Measurements from ENCODE around the gene MAPK4. TPM values are rescaled to one million over a fixed set of nuclear protein-coding genes. Genes with fewer than 3 reads are reported as not detected.

MAPK4 gene
- total RNA-seq, 1 experiment from 2014 or later: not detected

DNA sequence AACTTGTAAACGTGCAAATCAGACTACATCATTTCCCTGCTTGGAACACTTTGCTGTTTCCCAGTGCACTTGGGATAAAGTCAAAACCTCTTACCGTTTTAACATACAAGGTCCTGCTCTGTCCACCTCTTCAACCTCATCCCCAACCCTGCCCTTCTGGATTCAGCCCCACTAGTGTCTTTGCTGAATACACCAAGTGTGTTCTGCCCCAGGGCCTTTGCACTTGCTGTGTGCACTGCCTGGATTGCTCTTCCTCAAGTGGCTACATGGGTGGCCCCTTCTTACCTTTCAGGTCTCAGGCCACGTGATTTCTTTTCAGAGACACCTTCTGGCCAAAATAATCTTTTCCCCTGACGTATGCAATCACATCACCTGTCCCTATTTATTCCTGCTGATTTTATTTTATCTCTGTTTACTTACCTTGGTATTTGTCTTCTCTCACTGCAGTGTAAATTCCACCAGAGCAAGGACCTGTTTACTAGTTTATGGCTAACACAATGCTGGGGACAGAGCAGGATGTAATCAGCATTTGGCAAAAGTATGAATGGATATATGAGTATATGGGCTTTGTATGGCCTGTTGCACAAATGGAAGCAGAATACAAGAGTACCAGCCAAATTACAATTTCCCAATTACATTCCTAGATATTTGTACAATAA is 63.9 kb downstream of the MAPK4 start:
- DNase-seq (ENCODE audit: low read depth): no peak

- DNase-seq (ENCODE audit: low read depth): no peak
These were observed 65.1 kb downstream of the MAPK4 start for GRCh38 chr18:50624981-50625380.

GRCh38 chr18:50626317-50626716 is 66.4 kb downstream of the MAPK4 start:
- no peak for DNase-seq (ENCODE audit: low read depth)

GRCh38 chr18:50627594-50628532 is 68.0 kb downstream of the MAPK4 start:
- no peak for DNase-seq (ENCODE audit: low read depth)

- no peak for DNase-seq (ENCODE audit: low read depth)
These were observed 68.6 kb downstream of the MAPK4 start for GRCh38 chr18:50628533-50628905.

- DNase-seq (ENCODE audit: low read depth): no peak
These were observed 69.3 kb downstream of the MAPK4 start for GRCh38 chr18:50629148-50629631.

- DNase-seq (ENCODE audit: low read depth): no peak
These were observed 71.0 kb downstream of the MAPK4 start for GRCh38 chr18:50630895-50631294.

DNA sequence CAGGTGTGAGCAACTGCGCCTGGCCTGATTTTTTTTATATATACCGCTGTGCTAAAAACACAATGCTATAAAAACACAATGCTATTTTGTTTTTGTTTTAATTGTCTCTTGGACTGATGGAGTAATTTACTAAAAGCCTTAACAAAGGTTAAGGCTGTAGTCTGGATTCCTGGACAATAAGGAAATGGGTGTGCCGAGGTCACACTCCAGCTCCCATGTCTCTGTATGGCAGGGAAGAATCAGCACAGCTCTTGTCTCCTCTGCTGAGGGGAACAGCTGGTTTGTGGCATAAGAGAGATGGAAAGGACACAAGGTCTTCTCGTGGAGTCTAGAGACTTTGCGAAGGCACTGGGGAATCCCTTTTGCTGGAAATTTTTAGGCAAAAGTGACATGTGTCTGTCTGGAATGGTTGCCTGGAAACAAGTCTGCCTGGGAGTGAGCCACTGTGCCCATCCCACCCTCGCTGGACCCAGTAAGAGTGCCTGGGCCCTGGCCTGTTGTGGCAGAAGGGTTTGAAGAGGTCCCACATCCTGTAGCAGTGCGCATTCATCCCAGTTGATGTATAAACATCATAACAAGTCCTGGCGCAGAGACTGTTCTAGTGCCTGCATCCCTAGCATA is 73.1 kb downstream of the MAPK4 start:
- DNase-seq (ENCODE audit: low read depth): no peak

DNA sequence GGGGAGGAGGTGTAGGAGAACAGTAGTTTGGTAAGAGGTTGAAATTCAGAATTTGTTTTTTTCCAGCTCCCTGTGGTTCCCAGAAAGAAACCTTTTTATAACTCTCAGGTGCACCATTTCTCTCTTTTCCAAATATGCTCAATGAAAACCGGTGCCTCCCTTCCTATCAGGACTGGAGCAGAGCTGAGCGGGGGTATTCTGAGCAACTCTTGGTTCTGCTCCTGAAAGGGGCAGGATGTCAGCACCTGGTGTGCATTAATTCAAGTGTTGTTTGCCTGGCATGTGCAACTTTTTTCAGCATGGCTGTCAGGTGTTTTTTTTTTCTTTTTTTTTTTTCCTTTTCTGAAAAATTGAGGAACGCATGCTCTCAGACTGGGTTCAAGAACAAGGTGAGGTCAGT is 74.1 kb downstream of the MAPK4 start:
- DNase-seq (ENCODE audit: low read depth): no peak

GRCh38 chr18:50636366-50637057 is 76.6 kb downstream of the MAPK4 start:
- DNase-seq (ENCODE audit: low read depth): no peak

GRCh38 chr18:50638016-50638883 is 78.4 kb downstream of the MAPK4 start:
- DNase-seq (ENCODE audit: low read depth): no peak

GRCh38 chr18:50638884-50639420 is 79.1 kb downstream of the MAPK4 start:
- DNase-seq (ENCODE audit: low read depth): no peak

GRCh38 chr18:50639711-50640110 is 79.8 kb downstream of the MAPK4 start:
- DNase-seq (ENCODE audit: low read depth): no peak

GRCh38 chr18:50642439-50642838 is 82.6 kb downstream of the MAPK4 start:
- DNase-seq (ENCODE audit: low read depth): no peak

DNA sequence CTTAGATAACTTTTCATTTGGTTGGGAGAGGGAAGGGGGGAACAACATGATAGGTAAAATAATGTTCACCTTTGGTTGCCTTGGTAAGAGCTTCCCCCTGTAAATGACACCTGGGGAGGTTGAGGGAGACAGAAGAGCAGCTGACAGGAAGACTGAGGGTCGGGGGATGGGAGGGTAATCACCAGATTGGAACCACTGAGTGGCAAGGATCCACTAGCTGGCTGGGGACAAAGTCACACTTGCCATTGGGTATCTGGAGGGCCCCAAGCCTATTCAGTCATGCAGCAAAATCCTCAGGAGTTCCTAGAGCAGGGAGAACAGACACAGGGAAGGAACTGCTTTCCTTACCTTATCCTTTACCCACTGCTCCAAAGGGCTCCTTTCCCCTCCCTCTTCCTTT is 84.3 kb downstream of the MAPK4 start:
- DNase-seq (ENCODE audit: low read depth): no peak

- peak; percentile 58 for DNase-seq (ENCODE audit: low read depth)
These were observed 84.9 kb downstream of the MAPK4 start for GRCh38 chr18:50644807-50645206.

- DNase-seq (ENCODE audit: low read depth): no peak
These were observed 87.3 kb downstream of the MAPK4 start for GRCh38 chr18:50647237-50647636.

DNA sequence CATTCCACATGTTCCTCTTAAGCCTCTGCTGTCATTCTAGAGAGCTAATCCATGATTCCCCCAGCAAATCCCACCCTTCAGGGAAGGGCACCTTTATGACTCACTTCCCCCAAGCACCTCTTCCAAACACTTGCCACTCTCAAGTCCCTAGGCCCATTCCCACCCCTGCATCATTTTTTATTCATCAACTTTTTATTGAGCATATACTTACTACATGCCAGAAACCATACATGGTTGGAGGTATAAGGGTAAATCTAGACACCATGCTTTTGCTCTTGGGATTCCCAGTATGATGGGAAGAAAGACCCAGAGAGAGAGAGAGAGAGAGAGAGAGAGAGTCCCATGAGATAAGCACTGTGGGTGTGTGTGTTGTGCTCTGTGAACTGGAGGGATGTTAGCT is 87.9 kb downstream of the MAPK4 start:
- DNase-seq (ENCODE audit: low read depth): no peak

- peak; percentile 37 for DNase-seq (ENCODE audit: low read depth)
These were observed 89.9 kb downstream of the MAPK4 start for GRCh38 chr18:50649821-50650220.

DNA sequence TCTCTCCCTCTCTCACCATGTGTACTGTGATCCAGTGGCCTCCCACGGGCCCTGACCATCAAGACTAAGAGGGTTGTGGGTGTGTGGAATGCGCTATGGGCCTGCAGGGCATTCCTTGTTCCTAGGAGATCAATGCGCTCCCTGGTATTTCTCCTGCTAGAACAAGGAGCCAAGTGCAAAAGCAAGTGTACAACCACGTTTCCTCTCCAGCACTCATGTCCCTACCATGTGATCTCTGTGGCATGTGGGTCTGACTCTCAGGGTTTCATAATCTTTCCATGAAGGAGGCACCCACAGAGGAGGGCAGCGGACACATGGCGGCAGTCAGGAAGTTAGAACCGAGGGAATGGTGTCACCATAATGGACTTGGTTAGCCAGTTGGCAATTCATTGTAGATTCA is 91.4 kb downstream of the MAPK4 start:
- no peak for DNase-seq (ENCODE audit: low read depth)

All from HT1080 (cell line).